NOMO-1 (cell line): ENCODE measurements around the gene KLHDC4.
A peak's percentile ranks its signal among the peaks of the same experiment; 100 is the strongest.

Source experiments
- DNase-seq, 2 experiments: peaks; one replicate each; lab custom pipeline; 2025; ENCODE audit not compliant: unreplicated experiment in 2 of 2; lab: John Stamatoyannopoulos, UW

Gene KLHDC4

DNA sequence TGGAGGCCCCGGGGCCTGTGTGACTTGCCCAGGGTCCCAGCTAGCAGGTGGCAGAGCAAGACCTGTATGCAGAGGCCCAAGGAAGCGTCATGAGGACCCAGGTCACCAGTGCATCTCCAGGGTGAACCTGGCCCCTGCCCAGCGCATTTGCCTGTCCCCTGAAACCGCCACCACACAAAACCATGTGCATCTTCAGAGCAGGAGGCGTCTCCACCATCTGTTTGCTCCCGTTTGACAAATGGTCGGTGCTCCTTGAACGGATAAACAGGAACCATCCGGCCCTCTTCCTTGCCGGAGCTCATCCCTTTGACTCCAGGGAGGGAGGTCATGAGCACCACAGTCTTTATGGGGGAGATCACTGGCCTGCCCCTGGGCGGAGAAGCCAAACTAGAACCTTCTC is 101.0 kb downstream of the KLHDC4 start:
- no peak for DNase-seq

DNA sequence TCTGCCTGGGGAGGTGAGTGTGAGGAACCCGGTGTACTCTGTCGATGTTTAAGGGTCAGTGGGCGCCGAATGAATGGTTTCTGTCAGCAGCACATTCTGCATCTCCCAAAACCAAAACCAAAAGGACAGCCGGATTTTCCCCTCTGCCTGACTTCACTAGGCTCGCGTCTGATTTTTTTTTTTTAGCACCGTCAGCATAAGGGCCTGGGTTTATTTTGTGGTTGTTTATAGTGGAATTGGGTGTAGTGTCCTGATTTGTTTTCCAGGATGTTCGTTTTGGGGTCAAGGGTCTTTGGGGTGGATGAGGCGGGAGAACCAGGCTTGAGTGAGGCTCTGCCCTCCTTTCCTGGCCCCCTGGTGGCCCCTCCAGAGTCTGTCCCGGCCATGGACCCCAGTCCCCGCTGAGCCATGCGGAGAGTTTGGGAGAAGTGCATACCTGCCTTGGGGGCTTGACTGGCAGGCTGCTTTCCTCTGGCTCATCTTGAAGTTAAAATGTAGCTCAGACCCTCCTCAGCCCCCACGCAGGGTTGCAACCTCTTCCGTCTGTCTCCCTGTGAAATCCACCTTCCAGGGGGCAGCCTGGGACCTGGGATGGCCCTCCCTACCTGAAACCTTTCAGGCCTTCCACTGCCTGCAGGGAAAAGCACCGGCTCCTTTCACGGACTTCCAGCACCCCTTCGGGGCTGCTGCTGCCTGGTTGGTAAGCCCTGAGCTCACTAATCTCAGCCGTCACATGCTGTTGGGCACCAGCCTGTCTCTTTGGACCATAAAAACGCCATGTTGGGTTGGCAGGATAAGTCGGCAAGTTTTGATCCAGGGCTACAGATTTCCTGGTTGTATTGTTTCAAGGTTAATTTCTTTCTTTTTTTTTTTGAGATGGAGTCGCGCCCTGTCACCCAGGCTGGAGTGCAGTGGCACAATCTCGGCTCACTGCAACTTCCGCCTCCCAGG is 103.3 kb downstream of the KLHDC4 start:
- DNase-seq, result no peak

DNA sequence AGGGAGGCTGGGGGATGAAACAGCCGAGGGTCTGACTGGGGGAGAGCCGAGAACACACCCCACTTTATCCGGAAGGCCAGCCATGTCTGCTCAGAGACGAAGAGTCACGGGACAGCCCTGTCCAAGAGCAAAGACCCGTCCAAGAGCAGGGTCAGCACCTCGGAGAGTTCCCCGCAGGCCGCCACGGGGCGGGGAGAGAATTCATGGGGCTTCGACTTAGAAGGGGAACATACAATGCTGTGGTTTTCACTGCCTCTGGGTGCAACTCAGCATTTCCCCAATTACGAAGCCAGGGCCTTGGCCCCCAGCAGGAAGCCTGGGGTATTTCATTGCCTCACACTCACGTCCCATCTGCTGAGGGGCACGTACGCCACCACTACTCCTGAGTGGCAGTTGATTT is 104.2 kb downstream of the KLHDC4 start:
- peak; percentile 91 to 97 for DNase-seq

DNA sequence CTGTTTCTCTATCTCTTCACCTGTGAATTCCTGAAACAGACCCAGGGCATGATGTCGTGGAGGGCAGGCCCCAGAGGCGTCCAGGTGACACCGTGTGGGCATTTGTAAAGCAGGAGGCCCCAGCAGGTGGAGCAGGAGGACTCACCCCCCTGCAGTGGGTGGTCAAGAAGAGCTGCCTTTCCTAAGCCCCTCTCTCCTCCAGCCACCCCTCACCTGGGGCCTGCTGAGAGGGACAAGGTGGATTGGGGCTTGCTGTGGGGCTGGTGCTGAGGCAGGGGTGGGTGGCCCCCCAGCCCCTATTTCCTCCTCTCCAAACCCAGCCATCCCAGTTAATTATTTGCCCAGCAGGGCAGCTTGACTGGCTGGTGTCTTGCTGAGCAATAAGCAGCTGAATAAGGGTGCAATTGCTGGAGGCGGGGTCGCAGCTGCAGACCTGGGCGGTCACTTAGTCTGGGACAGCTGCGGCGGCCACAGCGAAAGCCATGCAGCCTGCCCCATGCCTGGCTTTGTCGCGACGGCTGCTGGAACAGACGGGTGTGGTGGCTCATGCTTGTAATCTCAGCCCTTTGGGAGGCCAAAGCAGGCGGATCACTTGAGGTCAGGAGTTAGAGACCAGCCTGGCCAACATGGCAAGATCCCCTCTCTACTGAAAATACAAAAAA is 107.1 kb downstream of the KLHDC4 start:
- no peak for DNase-seq
